Ureter (tissue), 1 donor: ENCODE measurements around the gene SCN8A. TPM values are rescaled to one million over a fixed set of nuclear protein-coding genes. Genes with fewer than 3 reads are reported as not detected.

ENCODE experiments used
- DNase-seq: peaks from one replicate; pipeline ENCODE4 v3.0.0-alpha.2; 2020; ENCODE audit warnings: low spot score
- total RNA-seq: library from RNA; stranded (reverse); gene quantifications from one replicate; pipeline ENCODE4 v1.2.4, GENCODE V29; 2023
- donor health status: DM: yes; HTN: yes; CAD: no.

SCN8A gene
- total RNA-seq, 1 donor from 2014 or later, result 2.2 TPM

GRCh38 chr12:51832354-51833107 lies 241.5 kb downstream of the SCN8A start:
- no peak for DNase-seq

GRCh38 chr12:51833448-51834227 lies 242.6 kb downstream of the SCN8A start:
- DNase-seq, result no peak

DNA sequence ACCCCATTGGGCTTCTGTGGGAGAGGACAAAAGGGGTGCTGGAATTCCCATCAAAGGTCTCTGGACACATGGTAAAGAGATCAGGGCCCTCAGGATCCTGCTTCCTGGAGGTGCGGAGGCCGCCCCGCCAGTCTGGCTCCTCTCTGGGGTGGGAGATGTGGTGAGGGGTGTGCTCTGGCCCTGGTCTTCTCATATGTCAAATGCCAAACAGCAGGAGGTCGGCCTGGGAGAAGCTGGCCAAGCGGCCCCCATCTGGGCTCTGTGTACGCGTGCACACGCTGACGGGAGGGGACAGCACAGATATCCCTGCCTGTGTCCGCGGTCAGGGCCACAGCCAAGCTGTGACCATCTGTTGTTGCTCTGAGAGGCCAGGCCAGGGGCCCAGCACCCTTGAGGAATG lies 243.4 kb downstream of the SCN8A start:
- DNase-seq, result no peak

- DNase-seq, result no peak
These were observed 245.2 kb downstream of the SCN8A start for GRCh38 chr12:51836041-51836826.

- DNase-seq, result no peak
These were observed 245.8 kb downstream of the SCN8A start for GRCh38 chr12:51836827-51837173.

DNA sequence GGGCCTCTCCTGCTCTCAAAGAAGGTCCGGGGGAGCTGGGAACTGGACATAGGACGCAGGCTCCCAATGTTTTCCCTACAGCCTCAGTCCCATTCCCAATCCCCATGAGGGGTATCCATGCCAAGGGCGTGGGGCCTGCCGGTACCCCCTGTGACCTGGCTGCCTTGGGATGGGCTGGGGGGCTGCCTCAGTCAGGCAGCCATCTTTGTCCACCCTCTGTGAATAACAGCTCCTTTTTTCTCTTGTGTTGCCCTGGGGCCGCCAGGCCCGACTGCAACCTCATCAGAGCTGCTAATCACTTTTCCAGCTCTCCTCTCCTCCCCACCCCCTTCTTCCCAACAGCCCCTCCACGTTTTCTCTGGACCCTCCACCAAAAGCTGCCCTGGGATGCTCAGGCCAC lies 246.3 kb downstream of the SCN8A start:
- no peak for DNase-seq

DNA sequence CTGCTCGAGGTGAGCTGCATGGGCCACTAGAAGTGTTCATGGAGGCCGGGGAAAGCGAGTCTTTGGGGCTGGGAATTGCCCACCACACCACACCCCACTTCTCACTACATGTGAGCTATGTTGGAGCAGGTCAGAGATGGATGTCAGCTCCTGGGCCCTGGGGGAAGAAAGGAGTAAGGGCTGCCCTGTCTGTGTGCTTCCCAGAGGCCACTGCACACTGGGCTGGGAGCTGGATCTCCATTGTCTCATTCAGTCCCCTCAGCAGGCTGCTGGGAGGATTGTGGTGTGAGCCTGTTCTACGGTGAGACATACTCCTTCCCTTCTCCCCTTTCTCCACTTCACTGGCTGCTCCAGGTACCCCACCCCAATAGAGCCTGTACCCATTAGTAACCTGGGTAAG lies 247.0 kb downstream of the SCN8A start:
- DNase-seq, result no peak

DNA sequence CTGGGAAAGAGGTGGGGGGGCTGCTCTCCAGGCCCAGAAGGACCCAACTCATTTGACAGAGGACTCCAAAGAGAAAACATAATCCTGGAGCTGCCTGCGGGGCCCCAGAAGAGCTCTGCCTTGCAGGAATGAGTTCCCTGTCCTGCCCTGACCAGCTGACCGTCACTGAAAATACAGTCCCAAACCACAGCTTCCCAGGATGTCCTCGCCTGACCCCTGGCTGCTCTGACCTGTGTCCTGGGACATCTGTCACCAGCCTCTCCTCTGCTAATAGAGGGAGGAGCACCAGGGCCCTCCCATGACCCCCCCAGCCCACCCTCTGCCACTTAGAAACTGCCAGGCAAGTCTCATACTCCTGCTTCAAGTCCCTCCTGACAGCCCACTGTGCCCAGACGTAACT lies 247.7 kb downstream of the SCN8A start:
- DNase-seq, result no peak

GRCh38 chr12:51839310-51839947 lies 248.4 kb downstream of the SCN8A start:
- DNase-seq, result no peak

DNA sequence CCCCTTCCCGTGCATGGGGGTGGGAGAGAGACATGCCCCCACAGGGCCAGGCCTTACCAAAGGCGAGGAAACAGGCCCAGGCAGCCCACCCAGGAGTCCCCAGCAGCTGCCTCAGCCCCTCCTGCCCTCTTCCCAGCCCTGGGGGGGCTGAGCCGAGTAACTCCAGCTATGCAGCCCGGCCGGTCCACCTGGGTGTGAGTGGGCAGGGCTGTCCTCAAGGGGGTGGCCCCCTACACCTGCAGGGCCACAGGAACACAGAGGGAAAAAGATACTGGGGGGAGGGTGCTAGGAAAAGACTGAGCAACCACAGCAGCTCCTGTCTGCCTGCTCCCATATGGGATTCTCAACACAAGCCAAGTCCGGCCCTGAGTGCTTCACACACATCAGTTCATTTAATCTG lies 249.9 kb downstream of the SCN8A start:
- no peak for DNase-seq

DNA sequence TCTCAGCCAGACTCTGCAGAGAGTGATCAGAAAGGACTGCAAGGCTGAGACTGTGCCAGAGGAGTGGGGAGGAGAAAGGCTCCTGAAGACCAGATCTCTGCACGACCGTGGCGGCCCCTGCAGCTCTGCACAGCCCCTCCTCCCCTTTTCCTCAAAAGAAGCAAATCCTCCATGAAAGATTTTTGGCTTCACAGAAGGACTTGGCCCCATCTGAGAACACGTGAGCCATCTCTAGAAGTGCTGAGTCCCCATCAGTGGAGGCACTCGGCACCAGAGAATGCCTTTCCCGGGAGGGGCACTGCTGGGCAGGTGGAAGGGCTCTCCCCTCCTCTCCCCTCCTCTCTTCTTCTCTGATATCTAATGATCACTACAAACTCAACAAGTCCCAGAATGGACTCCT lies 250.7 kb downstream of the SCN8A start:
- no peak for DNase-seq

GRCh38 chr12:51844854-51845253 lies 253.8 kb downstream of the SCN8A start:
- no peak for DNase-seq

- DNase-seq, result no peak
These were observed 254.4 kb downstream of the SCN8A start for GRCh38 chr12:51845482-51845881.

GRCh38 chr12:51846271-51846691 lies 255.2 kb downstream of the SCN8A start:
- no peak for DNase-seq

GRCh38 chr12:51846911-51847642 lies 256.0 kb downstream of the SCN8A start:
- no peak for DNase-seq

GRCh38 chr12:51847643-51848325 lies 256.8 kb downstream of the SCN8A start:
- DNase-seq, result no peak

GRCh38 chr12:51848326-51848727 lies 257.3 kb downstream of the SCN8A start, which contains the start of gene FIGNL2:
FIGNL2 (minus strand) TSS chr12:51848718; CDS start chr12:51822413, 26,305 bp downstream.
- no peak for DNase-seq

- DNase-seq, result no peak
These were observed 258.1 kb downstream of the SCN8A start for GRCh38 chr12:51848841-51849735.
